ENCODE measurements around the gene MUC4.

MUC4 gene

GRCh38 chr3:195697582-195698324 is 114.0 kb downstream of the MUC4 start:
- no peak for DNase-seq
